ENCODE measurements around the gene RBM33. TPM values are rescaled to one million over a fixed set of nuclear protein-coding genes. Genes with fewer than 3 reads are reported as not detected.

Gene RBM33
- total RNA-seq, 1 experiment from 2014 or later: 61.1 TPM

DNA sequence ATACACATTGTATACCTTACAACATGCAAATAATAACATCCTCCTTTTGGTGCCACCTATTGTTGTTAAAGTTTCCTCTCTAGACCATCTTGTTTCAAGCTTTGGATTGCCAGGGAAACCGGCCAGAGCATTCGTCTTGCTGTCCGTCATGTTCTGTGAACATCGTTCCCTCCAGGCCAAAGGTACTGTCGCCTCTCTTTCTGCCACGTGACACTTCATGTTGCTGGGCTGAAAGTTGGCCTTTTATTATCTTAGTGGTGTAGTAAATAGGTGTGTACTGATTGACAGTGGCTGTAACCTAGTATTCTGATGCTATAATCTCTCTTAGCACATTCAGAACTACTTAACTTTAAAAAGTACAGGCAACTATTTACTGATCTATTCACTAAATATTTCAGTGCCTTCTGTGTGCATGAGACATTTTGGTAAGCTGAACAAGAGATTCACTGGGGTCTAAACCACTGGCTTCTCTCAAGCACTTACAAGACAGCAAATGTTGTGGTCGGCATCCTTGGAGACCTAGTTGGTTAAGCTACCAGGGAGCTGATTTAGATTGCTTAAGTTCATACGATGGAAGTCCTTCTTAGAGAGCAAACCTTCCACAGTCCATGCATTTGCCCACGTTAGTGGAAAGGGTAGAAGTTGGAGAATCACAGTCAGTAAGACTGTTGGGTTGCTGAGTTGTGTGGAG, 115.4 kb downstream of the RBM33 start:
- H3K36me3 ChIP-seq (ENCODE audit: control insufficient read depth, insufficient read depth, low read length): peaks cover 2% of the 10 kb centered on the region; the same call in 1 of the 2 replicates
- no peaks in the 10 kb centered on the region for H3K9me3 ChIP-seq (ENCODE audit: control insufficient read depth, insufficient read depth, low read depth, low read length)
- H3K4me3 ChIP-seq (ENCODE audit: low read depth in 2 of 2, low read length in 2 of 2): no peak overlapping the region
- ChIA-PET CTCF (no interaction called here), POLR2A (no interaction called here)
- intact Hi-C loops (cut with micrococcal nuclease; ENCODE audit: unreplicated experiment) (no loop called here), in situ Hi-C loops (cut with HindIII; ENCODE audit: low pct_unique_long_range_greater_than_20kb, low sequenced_read_pairs) (no loop called here)
- TF ChIP-seq, protein P1, sequence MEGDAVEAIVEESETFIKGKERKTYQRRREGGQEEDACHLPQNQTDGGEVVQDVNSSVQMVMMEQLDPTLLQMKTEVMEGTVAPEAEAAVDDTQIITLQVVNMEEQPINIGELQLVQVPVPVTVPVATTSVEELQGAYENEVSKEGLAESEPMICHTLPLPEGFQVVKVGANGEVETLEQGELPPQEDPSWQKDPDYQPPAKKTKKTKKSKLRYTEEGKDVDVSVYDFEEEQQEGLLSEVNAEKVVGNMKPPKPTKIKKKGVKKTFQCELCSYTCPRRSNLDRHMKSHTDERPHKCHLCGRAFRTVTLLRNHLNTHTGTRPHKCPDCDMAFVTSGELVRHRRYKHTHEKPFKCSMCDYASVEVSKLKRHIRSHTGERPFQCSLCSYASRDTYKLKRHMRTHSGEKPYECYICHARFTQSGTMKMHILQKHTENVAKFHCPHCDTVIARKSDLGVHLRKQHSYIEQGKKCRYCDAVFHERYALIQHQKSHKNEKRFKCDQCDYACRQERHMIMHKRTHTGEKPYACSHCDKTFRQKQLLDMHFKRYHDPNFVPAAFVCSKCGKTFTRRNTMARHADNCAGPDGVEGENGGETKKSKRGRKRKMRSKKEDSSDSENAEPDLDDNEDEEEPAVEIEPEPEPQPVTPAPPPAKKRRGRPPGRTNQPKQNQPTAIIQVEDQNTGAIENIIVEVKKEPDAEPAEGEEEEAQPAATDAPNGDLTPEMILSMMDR (IDR thresholded peaks at IDR 0.05): no peak
- TF ChIP-seq POLR2AphosphoS5 (IDR thresholded peaks at IDR 0.05; ENCODE audit: low read depth, low read length): no peak
- no peak overlapping the region for H3K27ac ChIP-seq (ENCODE audit: low read length)
- BruUV-seq (replicated peaks): no TSS peak
- ATAC-seq: no peak
- H3K27me3 ChIP-seq (ENCODE audit: control insufficient read depth, insufficient read depth, low read length): no peaks in the 10 kb centered on the region
- no peaks in the 10 kb centered on the region for H3K4me1 ChIP-seq (ENCODE audit: control insufficient read depth, insufficient read depth, low read length)
- no peak for DNase-seq (ENCODE audit: low read depth, low spot score)

DNA sequence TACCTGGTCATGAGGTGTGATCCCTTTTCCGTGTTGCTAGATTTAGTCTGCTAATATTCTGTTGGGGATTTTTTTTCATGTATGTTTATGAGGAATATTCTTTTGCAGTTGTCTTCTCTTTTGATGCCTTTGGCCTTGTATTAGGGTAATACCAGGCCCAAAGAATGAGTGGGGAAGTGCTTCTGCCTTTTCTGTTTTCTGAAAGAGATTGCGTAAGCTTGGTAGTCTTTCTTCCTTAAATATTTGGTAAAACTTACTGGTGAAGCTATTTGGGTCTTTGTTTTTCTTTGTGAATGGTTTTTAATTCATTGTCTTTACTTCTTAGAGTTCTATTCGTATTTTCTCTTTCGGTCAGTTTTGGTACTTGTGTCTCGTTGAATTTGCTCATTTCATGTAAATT, 116.7 kb downstream of the RBM33 start:
- Histone ChIP-seq H3K27me3 (ENCODE audit: control insufficient read depth, insufficient read depth, low read length) (no peaks in the 10 kb centered on the region), H3K4me3 (ENCODE audit: low read depth in 2 of 2, low read length in 2 of 2) (no peak overlapping the region), H3K4me1 (ENCODE audit: control insufficient read depth, insufficient read depth, low read length) (no peaks in the 10 kb centered on the region), H3K27ac (ENCODE audit: low read length) (no peak overlapping the region), H3K36me3 (ENCODE audit: control insufficient read depth, insufficient read depth, low read length) (peaks cover 7% of the 10 kb centered on the region; the same call in 1 of the 2 replicates), H3K9me3 (ENCODE audit: control insufficient read depth, insufficient read depth, low read depth, low read length) (no peaks in the 10 kb centered on the region)
- ATAC-seq: no peak
- TF ChIP-seq, protein P1 (IDR thresholded peaks at IDR 0.05): no peak
- TF ChIP-seq, protein P2, sequence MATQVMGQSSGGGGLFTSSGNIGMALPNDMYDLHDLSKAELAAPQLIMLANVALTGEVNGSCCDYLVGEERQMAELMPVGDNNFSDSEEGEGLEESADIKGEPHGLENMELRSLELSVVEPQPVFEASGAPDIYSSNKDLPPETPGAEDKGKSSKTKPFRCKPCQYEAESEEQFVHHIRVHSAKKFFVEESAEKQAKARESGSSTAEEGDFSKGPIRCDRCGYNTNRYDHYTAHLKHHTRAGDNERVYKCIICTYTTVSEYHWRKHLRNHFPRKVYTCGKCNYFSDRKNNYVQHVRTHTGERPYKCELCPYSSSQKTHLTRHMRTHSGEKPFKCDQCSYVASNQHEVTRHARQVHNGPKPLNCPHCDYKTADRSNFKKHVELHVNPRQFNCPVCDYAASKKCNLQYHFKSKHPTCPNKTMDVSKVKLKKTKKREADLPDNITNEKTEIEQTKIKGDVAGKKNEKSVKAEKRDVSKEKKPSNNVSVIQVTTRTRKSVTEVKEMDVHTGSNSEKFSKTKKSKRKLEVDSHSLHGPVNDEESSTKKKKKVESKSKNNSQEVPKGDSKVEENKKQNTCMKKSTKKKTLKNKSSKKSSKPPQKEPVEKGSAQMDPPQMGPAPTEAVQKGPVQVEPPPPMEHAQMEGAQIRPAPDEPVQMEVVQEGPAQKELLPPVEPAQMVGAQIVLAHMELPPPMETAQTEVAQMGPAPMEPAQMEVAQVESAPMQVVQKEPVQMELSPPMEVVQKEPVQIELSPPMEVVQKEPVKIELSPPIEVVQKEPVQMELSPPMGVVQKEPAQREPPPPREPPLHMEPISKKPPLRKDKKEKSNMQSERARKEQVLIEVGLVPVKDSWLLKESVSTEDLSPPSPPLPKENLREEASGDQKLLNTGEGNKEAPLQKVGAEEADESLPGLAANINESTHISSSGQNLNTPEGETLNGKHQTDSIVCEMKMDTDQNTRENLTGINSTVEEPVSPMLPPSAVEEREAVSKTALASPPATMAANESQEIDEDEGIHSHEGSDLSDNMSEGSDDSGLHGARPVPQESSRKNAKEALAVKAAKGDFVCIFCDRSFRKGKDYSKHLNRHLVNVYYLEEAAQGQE (IDR thresholded peaks at IDR 0.05; ENCODE audit: insufficient read depth in 1 of 2, low read depth in 2 of 2, low read length in 1 of 2): no peak
- TF ChIP-seq TCF7L2 (IDR thresholded peaks at IDR 0.05; ENCODE audit: low read depth, low read length): no peak
- no peak for TF ChIP-seq SIN3A (IDR thresholded peaks at IDR 0.05; ENCODE audit: borderline replicate concordance, insufficient read depth, low read depth, low read length)
- no peak for TF ChIP-seq POLR2AphosphoS5 (IDR thresholded peaks at IDR 0.05; ENCODE audit: low read depth, low read length)
- no TSS peak for BruUV-seq (replicated peaks)
- POLR2A ChIA-PET: no interaction called here
- CTCF ChIA-PET: no interaction called here
- no peak for DNase-seq (ENCODE audit: low read depth, low spot score)
- in situ Hi-C loops (cut with HindIII; ENCODE audit: low pct_unique_long_range_greater_than_20kb, low sequenced_read_pairs): no loop called here
- intact Hi-C loops (cut with micrococcal nuclease; ENCODE audit: unreplicated experiment): no loop called here
